Activated gamma-delta T cell treated with anti-CD3 and anti-CD28 coated beads, Interleukin-2, amount 50 U/mL, for 16 hours (primary cell): Measurements from ENCODE around the gene ARID5A.

Experiments used
- DNase-seq: peaks from one replicate; pipeline ENCODE4 v3.0.0-alpha.2; 2020; ENCODE audit warnings: low read depth

ARID5A gene

DNA sequence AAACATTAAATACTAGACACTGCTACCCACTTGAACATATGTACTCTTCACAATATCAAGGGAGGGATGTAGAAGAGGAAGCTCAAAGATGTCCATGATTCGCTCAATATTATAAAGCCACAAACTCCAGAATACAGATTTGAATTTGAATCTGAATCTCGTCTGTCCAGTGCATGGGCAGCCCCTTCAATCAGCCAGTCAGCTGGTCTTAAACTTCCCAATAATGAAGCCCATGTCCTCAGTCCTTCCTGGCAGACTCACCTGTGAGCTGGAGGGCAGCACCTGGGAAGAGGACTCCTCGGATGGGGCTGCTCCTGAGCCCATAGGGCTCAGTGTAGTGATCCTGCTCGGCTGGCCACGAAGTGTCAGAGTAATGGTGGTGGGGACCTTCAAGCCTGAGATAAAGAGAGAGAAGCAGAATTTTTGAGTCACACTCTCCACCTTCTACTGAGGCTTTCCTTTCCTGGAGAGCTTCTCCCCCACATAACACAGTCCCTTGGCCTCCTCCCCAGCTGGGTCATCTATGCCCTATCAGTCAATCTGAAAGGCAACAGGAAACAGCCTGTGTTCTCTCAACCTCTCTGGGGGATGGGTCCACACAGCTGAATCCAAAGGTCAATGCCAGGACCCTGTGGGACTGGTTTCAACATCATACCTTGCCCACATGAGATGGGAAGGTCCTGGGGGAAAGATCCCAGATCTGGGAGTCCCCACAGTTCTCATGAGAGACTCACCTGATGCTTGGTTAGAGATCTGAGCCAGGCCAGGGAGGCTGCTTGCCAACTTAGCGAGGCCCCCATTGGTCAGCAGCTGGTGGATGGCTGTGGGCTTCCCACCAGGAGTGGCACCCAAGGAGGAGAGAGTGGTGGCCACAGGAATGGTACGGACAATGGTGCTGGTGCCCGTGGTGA is 65.1 kb downstream of the ARID5A start:
- no peak for DNase-seq
